Measurements from ENCODE around the gene RSRC1. TPM values are rescaled to one million over a fixed set of nuclear protein-coding genes. Genes with fewer than 3 reads are reported as not detected.

The RSRC1 gene
- total RNA-seq, 4 donors from 2014 or later = 23.5 to 31.8 (median 26.6) TPM

GRCh38 chr3:158562674-158563073, 452.8 kb downstream of the RSRC1 start:
- intact Hi-C loops (cut with DNase I; ENCODE audit: low total_unique reads) = no loop called here
- DNase-seq (ENCODE audit: low spot score in 2 of 2) = no peak
- H3K4me3 ChIP-seq (ENCODE audit: low read depth, poor library complexity, severe bottlenecking) = no peak overlapping the region
- TF ChIP-seq POLR2A (IDR thresholded peaks at IDR 0.05) (no peak), CTCF (IDR thresholded peaks at IDR 0.05) (no peak)
- WGBS, 2 donors = 85% methylated on average over 5 of the region's 5 CpGs

GRCh38 chr3:158563076-158563475, 453.2 kb downstream of the RSRC1 start:
- TF ChIP-seq CTCF (IDR thresholded peaks at IDR 0.05) (no peak), POLR2A (IDR thresholded peaks at IDR 0.05) (no peak)
- intact Hi-C loops (cut with DNase I; ENCODE audit: low total_unique reads) = no loop called here
- H3K4me3 ChIP-seq (ENCODE audit: low read depth, poor library complexity, severe bottlenecking) = no peak overlapping the region
- no peak for DNase-seq (ENCODE audit: low spot score in 2 of 2)

- TF ChIP-seq POLR2A (IDR thresholded peaks at IDR 0.05) (no peak), CTCF (IDR thresholded peaks at IDR 0.05) (no peak)
- H3K4me3 ChIP-seq (ENCODE audit: low read depth, poor library complexity, severe bottlenecking) = no peak overlapping the region
- DNase-seq (ENCODE audit: low spot score in 2 of 2) = no peak
- 95 to 96% methylated on average over 6 of the region's 6 CpGs for WGBS, 2 donors
- intact Hi-C loops (cut with DNase I; ENCODE audit: low total_unique reads) = no loop called here
Measured at GRCh38 chr3:158565076-158565475, 455.2 kb downstream of the RSRC1 start.

- H3K4me3 ChIP-seq (ENCODE audit: low read depth, poor library complexity, severe bottlenecking) = no peak overlapping the region
- WGBS, 2 donors = 74 to 82% methylated on average over 3 of the region's 3 CpGs
- DNase-seq (ENCODE audit: low spot score in 2 of 2) = no peak
- intact Hi-C loops (cut with DNase I; ENCODE audit: low total_unique reads) = no loop called here
- TF ChIP-seq CTCF (IDR thresholded peaks at IDR 0.05) = no peak
- TF ChIP-seq POLR2A (IDR thresholded peaks at IDR 0.05) = no peak
Measured at GRCh38 chr3:158568784-158569183, 458.9 kb downstream of the RSRC1 start.

GRCh38 chr3:158569794-158570193, 459.9 kb downstream of the RSRC1 start:
- intact Hi-C loops (cut with DNase I; ENCODE audit: low total_unique reads) = no loop called here

More at GRCh38 chr3:158569794-158570193, 459.9 kb downstream of the RSRC1 start:
- peak in 1 of 2 donors; percentile 15 for DNase-seq (ENCODE audit: low spot score in 2 of 2)
- TF ChIP-seq CTCF (IDR thresholded peaks at IDR 0.05) (no peak), POLR2A (IDR thresholded peaks at IDR 0.05) (no peak)
- H3K4me3 ChIP-seq (ENCODE audit: low read depth, poor library complexity, severe bottlenecking) = no peak overlapping the region
- WGBS, 2 donors = 50 to 58% methylated on average over 3 of the region's 3 CpGs
